Measurements from ENCODE around the gene TRUB2. TPM values are rescaled to one million over a fixed set of nuclear protein-coding genes. Genes with fewer than 3 reads are reported as not detected.

Gene TRUB2
- total RNA-seq, 1 experiment from 2014 or later = 42.1 TPM

GRCh38 chr9:128370367-128370751, 48.1 kb upstream of the TRUB2 start:
- no TSS peak for BruUV-seq (replicated peaks)
- peak overlapping the region; percentile 89 for H3K4me2 ChIP-seq (ENCODE audit: low read length)
- H3K36me3 ChIP-seq (ENCODE audit: control insufficient read depth in 1 of 2, insufficient read depth in 2 of 2, low read length in 2 of 2) = no peaks in the 10 kb centered on the region
- TF ChIP-seq ELF1 (IDR thresholded peaks at IDR 0.05; ENCODE audit: borderline replicate concordance, low read depth) (no peak), SP1 (IDR thresholded peaks at IDR 0.05; ENCODE audit: low read depth) (no peak), ZBTB33 (IDR thresholded peaks at IDR 0.05; ENCODE audit: extremely low read depth, insufficient replicate concordance, low read length) (no peak), ZNF274 (IDR thresholded peaks at IDR 0.05; ENCODE audit: low read depth, low read length) (no peak), EZH2phosphoT487 (IDR thresholded peaks at IDR 0.05; ENCODE audit: borderline replicate concordance) (no peak)
- H2AFZ ChIP-seq (ENCODE audit: low read depth, low read length, poor library complexity, severe bottlenecking) = no peak overlapping the region
- peak overlapping the region; percentile 81 for H3K9ac ChIP-seq (ENCODE audit: low read length)
- no peaks in the 10 kb centered on the region for H3K9me3 ChIP-seq (ENCODE audit: control insufficient read depth in 1 of 2, insufficient read depth in 1 of 2, low read depth in 1 of 2, low read length in 2 of 2)
- CTCF ChIA-PET = interaction anchor here (0.6 to 2.2 kb wide), 8 partner anchors 8 to 197 kb away, joined by 3 to 18 read pairs (median 4); no protein-coding TSS in a partner anchor
- H3K79me2 ChIP-seq (ENCODE audit: insufficient read depth, low read length) = peaks cover 41% of the 10 kb centered on the region
- ATAC-seq (0 out of 2 replicates have a peak, but pooled peaks have one; percentile 1), DNase-seq (ENCODE audit: low read depth, low spot score) (no peak)
- peak overlapping the region; percentile 67 to 91 for H3K4me3 ChIP-seq (replicated peaks in 1 of 2; ENCODE audit: low read depth in 1 of 2, low read length in 2 of 2)
- H3K4me1 ChIP-seq (ENCODE audit: control insufficient read depth in 1 of 2, insufficient read depth in 2 of 2, low read length in 2 of 2) = peaks cover 13 to 16% of the 10 kb centered on the region in 2 experiments; a peak in 3 of 4 replicates
- intact Hi-C loops (cut with micrococcal nuclease) = loop anchor here (2.0 kb wide), 1 partner anchor 42 kb away; no protein-coding TSS in a partner anchor
- POLR2A ChIA-PET = interaction anchor here (1.2 kb wide), 1 partner anchor 63 kb away, joined by 4 read pairs; no protein-coding TSS in a partner anchor
- H3K27me3 ChIP-seq (ENCODE audit: insufficient read depth, low read length) = no peaks in the 10 kb centered on the region
- no peaks in the 10 kb centered on the region for H3K9me2 ChIP-seq (ENCODE audit: insufficient read depth)
- RAD21 ChIA-PET (ENCODE audit: low non-redundant PET in 1 of 2, low total read pairs in 2 of 2, uncharacterized antibody in 2 of 2, unreplicated experiment in 2 of 2) = interaction anchor here in 1 of 2 experiments (1.2 kb wide), 1 partner anchor 8 kb away, joined by 3 read pairs; no protein-coding TSS in a partner anchor
- H3K27ac ChIP-seq (ENCODE audit: low read depth, low read length) = peak overlapping the region; percentile 79
- no peaks in the 10 kb centered on the region for H4K20me1 ChIP-seq (ENCODE audit: insufficient read depth)

Data from HCT116 (cell line).